GM19395 (cell line): ENCODE results near the gene SYNPO.

Experiments used
- ATAC-seq: cut with Tn5 transposase; IDR thresholded peaks from one replicate; pipeline ENCODE4 v1.9.1; 2021; ENCODE audit warnings: mild to moderate bottlenecking, moderate library complexity; ENCODE audit not compliant: unreplicated experiment

The SYNPO gene

DNA sequence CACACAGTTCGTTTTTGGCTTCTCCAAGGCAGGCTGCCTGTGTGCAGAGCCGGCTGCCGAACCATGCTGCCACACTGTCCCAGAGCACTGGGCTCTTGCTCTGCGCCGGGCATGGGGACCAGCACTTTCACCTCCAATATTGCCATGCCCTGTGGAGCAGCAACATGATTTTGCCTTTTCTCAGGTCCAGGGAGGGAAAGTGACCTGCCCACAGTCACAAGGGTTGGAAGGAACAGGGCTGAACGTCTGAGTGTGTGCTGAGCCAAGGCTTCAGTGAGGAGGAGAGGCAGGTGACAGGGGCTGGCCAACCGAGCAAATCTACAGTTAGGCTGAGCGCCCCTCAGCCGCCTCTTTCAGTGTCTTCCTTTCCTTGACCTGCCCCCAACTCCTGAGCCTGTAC is 34.0 kb upstream of the SYNPO start:
- ATAC-seq: no peak

DNA sequence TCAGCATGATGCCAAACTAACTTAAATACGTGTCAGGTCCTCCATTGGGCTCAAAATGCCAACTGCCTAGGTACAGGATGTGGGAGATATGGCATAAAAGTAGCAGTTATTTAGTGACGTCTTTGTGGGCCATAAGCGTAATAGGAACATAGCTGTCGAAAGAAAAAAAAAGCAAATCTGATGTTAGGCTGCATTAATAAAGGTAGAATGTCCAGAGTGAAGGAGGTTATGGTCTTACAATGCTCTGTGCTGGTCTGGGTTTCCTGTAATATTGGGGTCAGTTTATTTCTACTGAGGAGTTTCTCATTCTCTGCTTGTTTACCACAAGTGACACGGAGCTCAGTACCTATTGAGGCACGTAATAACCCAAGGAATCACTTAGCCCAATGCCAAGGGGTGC is 33.4 kb upstream of the SYNPO start:
- ATAC-seq: no peak

DNA sequence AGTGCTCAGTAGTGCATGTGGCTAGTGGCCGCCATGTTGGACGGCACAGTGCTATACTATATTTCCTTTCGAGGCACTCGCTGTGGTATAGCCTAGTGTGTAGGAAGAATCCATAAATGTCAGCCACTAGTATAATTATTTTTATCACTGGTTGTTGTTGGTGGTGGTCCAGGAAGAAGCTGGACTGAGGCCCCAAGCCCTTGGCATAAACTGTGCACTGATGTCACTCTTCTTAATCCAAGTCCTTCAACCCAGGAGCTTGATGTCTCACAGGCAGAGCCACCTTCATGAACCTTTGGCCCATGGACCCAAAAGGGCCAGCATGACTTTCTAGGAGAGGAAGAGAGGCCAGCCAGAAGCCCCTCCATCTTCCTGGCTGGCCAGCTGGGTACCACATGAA is 32.5 kb upstream of the SYNPO start:
- no peak for ATAC-seq

DNA sequence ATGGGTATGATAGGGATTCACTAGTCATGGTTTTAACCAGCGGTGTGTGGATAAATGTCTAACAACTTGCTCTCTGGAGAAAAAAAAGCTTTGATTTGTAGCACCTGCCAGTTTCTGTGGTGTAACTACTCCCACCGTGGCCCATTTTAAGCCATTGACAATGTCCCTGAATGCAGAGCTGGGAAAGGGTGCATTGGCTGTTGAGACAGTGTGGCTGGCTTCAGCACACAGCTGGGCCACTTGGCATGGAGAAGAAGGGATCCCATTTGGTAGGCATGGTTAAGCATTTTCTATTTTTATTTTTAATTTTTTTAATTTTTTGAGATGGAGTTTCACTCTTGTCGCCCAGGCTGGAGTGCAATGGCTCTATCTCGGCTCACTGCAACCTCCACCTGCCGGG is 31.5 kb upstream of the SYNPO start:
- ATAC-seq: no peak

DNA sequence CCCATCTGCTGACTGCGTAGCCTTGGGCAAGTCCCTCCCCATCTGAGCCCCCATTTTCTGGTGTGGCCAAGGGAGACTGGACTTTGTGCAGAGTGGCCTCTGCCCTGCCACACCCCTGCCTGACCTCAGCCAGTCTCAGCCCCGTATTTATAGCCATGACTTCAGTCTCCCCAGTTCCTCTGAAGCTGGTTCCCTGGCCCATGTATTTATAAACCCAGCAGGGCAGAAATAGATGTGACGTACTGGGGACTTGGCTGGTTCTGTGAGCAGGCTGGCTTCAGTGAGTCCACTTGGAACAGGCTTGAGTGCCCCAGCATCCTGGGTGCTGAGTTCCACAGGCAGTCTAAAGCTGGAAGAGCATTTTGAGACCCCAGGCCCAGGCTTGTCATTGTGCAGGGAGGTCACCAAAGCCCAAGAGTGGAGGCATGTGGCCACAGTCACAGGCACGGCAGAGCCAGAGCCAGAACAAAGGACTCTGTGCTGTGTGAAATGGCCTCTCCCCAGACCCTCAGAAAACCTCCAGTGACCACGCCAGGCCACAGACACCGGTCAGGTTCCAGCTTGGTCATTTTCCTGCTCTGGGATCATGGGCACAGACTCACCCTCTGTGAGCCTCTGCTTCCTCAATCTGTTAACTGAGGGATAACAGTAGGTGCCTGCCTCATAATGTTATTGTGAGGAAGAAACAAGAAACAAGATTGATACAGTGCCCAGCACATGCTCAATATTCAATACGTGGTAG is 30.4 kb upstream of the SYNPO start:
- no peak for ATAC-seq

DNA sequence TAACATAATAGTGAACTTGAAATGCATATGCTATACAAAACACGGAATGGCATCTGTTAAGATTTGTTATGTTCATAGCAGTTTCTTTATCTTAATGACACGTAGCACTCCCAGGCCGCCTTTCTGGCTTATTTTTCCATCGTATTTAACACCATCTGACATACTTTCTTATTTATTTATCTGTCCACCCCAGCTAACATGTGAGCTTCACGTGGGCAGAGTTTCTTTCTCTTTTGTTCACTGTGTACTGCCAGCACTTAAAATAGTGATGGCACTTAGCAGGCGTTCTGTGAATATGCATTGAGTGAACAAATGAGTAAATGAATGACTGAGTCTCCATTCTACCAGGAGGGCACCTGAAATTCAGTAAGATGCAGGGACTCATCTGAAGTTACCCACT is 29.4 kb upstream of the SYNPO start:
- ATAC-seq: no peak

DNA sequence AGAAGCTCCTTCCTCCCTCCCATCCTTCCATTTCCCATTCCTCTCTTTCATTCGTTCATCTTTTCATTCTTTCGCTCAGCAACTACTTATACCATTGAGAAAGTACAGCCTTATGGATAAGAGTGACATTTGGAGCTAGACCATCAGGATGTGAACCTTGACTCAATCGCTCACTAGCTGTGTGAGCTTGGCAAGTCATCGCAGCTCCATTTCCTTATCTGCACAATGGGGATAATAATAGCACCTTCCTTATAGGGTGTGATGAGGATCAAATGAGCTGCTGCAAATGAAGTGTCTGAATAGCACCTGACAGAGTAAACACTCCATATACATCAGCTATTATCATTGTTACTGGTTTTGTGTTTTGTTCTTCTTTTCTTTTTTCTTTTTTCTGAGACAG is 28.1 kb upstream of the SYNPO start:
- ATAC-seq: no peak

DNA sequence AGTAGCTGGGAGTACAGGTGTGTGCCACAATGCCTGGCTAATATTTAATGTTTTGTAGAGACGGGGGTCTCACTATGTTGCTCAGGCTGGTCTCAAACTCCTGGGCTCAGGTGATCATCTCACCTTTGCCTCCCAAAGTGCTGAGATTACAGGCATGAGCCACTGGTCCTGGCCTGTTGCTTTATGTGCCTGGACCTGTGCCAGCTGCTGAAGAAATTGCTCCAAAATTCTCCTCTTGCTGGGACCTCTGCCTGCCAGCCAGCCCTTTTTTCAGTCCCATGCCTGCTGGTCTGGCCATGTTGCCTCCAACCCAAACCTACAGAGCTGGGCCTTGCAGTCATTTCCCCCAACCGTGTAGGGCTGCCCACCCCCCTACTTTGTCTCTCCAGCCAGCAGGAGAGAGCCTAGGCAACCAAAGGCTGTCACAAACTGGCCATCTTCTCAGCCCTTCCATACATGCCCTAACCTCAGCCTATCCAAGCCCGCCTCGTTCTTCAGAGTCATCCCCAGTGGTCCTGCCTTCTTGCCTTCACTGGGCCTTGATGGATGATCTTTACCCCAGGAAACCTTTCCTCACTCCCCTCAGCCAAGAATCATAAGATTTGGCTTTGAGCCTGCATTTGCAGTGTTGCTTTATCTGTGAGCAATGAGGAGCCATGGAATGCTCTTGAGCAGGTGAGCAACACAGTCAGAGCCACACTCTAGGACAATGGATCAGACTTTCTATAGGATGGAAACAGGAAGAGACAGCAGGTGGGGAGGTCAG is 27.4 kb upstream of the SYNPO start:
- ATAC-seq: no peak

DNA sequence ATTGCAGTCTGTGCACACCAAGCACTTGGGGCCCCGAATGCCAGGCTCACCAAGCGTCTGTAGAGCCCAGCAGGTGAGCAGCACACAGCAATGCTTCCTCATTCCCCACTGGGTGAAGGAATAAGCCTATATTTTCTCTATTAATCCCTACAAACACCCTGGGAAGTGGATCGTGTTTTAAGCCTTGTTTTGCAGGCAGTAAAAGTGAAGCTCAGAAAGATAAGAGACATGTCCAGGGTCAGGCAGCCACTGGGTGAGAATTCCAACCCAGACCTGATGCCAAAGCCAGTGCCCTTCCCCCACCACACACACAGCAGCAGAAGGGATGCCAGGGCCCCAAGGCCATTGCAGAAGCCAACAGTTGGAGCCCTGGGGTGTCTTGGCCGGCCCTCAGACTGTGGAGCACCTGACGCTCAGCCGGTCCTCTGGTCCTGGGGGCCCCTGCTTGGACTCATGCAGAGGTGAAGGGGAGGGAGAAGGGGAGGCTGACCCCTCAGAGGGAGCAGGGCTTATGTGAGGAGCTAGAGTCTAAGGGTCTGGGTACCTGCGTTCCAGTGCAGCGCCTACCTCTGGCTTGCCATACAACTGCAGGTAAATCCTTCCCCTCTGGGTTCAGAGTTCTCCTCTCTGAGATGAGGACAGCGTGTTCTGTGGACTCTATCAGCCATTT is 26.3 kb upstream of the SYNPO start:
- no peak for ATAC-seq

DNA sequence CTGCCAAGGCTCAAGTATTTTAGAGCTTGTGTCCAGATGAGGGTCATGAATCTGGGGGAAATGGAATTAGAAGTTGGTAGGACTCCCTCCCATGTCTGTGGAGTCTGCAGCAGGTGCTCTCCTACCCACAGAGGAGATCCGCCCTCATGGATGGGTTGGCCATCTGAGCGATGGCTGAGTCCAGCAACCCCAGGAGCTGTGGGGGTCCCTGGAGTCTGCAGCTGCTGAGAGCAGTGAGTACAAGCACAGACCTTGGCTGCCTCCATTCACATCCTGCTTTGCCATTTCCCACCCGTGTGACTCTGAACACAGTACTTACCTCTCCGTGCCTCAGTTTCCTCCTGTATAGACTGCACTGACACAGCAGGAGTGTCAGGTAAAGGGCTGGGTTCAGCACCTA is 25.8 kb upstream of the SYNPO start:
- ATAC-seq: no peak

DNA sequence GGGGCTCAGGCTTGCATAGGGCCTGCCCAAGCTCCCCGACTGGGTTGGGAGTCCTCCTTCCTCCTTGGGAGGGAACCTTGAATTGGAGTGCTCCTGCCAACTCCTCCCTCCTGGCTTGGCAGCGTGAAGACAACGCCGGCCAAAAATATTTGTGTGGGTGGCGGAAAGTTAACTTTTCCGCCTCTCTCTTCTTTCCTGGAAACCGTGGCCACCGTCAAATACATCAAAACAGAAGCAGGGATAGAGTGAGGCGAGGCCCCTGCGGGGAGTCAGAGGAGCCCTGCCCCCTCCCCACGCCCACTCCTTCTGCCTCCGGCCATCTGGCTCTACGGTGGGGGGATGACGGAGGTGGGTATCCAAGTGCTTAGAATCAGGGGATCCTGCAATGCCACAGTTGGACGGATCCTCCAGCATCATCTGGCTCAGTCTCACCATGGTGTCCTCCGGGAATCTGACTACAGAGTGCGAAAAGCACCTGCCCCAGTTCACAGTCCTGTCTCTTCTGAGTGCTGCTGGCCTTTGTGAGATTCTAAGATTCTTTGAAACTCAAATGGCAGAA is 25.2 kb upstream of the SYNPO start:
- ATAC-seq: no peak

DNA sequence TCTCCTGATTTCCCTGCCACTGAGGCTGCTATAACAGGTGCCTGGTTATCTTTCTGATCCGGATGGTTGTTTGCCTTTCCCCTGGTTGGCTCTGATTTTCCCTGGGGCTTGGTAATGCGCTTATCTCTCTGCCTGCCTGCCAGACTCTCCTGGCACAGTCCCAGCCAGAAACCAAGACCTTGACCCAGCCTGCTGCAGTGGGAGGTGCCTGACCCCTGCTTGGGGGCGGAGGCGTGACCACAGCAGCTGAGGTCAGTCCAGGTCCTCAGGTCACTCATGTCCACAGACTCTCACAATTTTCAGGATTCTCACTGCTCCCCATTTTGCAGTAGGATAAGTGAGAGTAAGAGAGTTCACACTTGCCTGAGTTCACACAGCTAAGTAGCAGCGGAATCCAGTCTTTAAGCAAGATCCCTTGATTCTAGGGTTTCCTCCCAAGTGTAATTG is 24.4 kb upstream of the SYNPO start:
- no peak for ATAC-seq

DNA sequence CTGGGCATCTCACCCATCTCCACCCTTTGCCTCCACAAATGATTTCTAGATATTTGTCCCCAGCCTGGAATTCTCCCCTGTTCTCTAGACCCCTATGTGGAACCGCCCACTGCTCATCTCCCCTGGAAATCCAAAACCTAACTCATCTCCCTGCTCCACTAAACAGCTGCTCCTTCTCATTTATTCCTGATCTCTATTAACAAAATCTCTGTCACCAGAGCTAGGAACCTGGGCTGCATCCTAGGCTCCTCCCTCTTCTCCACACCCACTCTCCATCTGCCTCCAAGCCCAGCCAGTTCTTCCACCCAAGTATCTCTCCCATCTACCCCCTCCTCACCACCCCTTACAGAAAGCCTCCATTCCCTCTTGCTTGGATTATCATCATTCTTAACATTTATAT is 24.0 kb upstream of the SYNPO start:
- no peak for ATAC-seq

DNA sequence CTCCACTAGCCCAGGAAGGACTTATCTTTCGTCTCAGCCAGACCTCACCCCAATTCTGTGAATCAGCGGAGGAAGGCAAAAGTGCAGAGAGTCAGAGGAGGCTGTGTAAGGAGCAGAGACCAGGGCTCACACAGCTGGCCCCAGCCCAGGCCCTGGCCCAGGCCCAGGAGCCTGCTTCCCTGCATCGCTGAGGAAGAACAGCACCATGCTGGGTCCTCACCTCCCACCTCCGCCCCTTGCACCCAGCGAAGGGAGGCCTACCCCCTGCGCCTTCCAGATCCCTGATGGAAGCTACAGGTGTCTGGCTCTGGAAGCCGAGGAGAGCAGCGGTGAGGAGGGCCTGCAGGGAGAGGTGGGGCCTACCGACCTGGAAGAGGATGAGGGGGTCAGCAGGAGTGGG is 22.3 kb upstream of the SYNPO start:
- no peak for ATAC-seq

DNA sequence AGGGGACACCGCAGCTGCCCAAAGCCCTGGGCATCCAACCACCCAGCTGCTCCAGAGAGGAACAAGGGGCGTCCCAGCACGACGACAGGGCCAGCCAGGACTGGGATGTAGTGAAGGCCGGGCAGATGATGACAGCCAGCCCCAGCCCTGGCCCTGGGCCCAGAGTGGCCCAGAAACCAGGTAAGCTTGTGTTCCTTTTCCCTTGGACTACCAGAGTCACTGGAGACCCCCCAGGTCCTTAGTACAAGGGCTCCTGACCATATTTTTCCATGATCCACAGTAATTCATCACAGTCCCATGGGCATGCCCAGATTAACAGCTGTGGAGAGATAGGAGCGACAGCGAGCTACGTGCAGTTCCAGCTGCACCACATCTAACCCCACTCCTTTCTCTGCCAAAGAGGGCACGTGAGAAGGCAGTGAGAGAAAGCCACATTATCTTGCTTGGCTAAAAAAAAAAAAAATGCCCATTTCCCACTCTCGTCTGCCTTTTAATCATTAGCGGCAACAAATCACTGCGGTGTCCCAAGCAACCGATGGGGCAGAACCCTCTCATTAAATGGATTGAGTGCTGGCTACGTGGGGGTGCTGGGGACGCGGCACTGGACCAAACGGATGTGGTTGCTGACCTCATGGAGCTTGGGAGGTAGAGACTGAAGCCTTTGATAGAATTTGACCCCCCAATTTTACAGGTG is 21.7 kb upstream of the SYNPO start:
- no peak for ATAC-seq

DNA sequence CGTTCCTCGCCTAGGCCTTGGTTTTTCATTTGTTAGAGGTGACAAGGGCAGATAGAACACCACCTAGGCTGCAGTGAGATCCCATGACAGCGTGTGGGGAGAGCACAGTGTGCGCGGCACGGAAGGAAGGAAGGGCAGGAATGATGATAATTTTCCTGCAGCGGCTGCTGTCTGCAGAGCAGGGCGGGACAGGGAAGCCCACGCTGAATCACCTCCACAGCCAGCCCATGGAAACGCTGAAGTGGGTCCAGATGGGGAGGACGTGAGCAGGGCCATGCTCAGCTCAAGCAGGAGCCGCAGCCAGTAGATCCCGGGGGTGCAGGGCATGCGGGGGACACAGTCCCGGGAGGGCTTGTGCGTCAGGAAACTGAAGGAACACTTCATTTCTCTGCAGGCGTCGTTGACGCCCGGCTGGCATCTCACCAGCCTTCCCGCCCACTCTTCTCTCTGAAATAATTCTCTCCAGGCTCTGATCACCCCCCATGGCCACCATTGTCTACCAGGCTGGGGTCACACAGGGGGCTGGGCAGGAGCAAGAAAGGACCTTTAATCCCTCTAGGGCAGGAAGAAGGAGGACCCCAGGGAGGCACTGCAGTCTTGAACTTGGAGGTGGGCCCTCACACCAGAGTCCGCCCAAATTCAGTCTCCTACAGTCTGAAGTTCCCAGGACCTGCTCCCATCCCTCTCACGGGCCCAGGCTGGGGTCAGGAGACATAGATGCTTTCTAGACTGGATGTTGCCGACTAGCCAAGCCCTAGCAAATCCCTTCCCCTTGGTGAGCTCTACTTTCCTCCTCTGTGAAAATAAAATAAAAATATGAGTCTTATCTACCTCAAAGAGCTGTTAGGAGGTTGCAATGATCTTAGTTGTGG is 20.9 kb upstream of the SYNPO start:
- no peak for ATAC-seq

DNA sequence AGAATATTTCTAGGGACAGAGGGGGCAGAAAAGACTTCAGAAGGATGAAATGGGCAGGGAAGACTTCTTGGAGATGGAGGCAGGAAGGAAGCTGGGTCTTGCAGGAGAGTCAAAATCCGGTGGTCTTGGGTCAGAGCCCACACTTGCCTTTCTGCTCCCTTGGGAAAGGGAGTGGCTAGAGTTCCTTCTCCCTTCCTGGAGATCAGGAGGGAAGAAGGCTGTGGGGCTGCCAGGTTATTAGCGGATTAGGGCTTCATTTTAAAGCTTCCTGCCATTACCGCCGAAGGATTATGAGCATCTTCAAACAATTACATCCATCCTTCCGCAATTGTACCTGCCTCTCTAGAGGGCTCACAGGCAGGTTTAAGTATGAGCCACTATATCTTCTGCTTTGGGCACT is 19.2 kb upstream of the SYNPO start:
- ATAC-seq: no peak

DNA sequence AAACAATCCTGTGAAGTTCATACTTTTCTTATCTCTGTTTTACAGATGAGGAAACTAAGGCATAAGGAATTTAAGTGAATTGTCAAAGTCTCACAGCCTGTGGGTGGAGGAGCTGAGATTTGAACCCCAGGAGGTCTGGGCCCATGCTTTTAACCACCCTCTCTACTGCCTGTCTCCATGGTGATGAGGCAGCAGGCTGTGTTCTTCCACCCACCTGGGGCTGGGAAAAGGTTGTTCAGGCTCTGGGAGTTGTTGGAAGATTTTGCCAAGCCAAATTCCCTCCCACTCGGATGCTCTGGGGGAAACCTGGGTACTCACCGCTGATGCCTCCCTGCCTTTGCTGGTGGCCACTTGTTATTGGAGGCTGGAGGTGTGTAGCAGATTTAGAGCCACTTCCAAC is 18.3 kb upstream of the SYNPO start:
- ATAC-seq: no peak

DNA sequence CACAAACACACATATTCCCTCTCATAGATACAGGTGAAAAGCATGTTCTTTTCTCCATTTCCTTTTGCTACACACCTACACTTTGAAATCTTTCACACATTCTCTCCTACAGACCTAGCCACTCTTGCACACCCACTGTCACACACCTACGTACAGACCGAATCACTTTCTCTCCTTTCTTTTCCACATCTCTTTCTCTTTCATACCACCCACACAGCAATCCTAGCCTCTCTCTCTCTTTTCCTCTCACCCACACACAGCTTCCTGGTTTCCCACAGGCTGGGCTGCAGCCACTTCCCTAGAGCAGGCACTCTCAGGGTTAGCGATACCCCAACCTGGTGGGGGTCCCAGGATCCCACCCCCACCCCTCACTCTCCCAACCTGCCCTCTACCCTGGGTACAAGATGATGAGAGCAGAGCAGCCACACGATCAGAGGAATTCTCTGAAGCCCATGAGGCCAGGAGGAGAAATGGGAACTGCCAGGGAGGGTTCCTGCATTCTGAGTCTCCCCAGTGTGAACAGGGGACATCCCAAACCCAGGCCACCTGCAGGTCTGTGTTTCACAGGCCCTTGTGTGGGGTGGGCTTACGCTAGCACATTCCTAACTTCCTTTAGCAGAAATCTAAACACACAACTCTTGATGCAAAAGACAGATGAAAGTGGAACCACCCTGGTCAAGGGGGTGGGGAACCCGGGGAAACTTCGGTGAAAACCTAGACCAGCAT is 17.1 kb upstream of the SYNPO start:
- ATAC-seq: no peak

DNA sequence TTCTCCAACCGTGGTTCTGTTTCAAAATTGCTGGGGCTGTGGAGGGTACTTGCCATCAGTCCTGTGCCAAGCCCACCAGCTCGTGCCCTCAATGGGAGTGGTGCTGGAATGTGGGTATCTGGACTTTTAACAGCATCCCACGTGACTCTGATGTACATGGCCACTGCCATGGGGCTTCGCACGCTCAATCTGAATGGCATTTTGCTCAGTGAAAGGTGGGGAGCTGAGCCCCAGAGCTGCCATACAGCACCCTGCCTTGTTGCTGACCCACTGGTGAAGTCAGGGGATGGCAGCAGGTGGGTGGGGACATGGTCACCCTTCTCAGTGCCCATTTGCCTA is 16.6 kb upstream of the SYNPO start:
- no peak for ATAC-seq
